AG08396 (cell line): ENCODE results near the gene ENOPH1.
"Not testable (repeated sequence)": the region's sequence is repeated elsewhere in the genome, so short reads cannot be mapped to it uniquely, and the experiment has no call there.

ENCODE experiments used
- DNase-seq: peaks from one replicate; pipeline ENCODE4 v3.0.0; 2012; ENCODE audit warnings: low spot score, mixed read lengths

ENOPH1 gene

GRCh38 chr4:82473080-82473479 is 42.7 kb downstream of the ENOPH1 start:
- not testable (repeated sequence) for DNase-seq

- DNase-seq, result no peak
Measured at GRCh38 chr4:82473621-82474164, 43.3 kb downstream of the ENOPH1 start.

GRCh38 chr4:82475931-82476330 is 45.5 kb downstream of the ENOPH1 start:
- not testable (repeated sequence) for DNase-seq

- DNase-seq, result not testable (repeated sequence)
Measured at GRCh38 chr4:82477469-82477868, 47.1 kb downstream of the ENOPH1 start.

- no peak for DNase-seq
Measured at GRCh38 chr4:82479562-82479961, 49.2 kb downstream of the ENOPH1 start.

GRCh38 chr4:82480771-82481505 is 50.5 kb downstream of the ENOPH1 start:
- no peak for DNase-seq

GRCh38 chr4:82481506-82481840 is 51.1 kb downstream of the ENOPH1 start:
- DNase-seq, result peak; percentile 10

- DNase-seq, result no peak
Measured at GRCh38 chr4:82482387-82482786, 52.0 kb downstream of the ENOPH1 start.

GRCh38 chr4:82484996-82485783 is 54.8 kb downstream of the ENOPH1 start:
- DNase-seq, result no peak

GRCh38 chr4:82489076-82489475 is 58.7 kb downstream of the ENOPH1 start:
- no peak for DNase-seq

GRCh38 chr4:82489987-82490386 is 59.6 kb downstream of the ENOPH1 start:
- DNase-seq, result no peak

GRCh38 chr4:82491251-82491960 is 61.0 kb downstream of the ENOPH1 start:
- DNase-seq, result no peak

- DNase-seq, result peak; percentile 23
Measured at GRCh38 chr4:82493721-82494425, 63.5 kb downstream of the ENOPH1 start.

GRCh38 chr4:82495666-82496065 is 65.3 kb downstream of the ENOPH1 start:
- no peak for DNase-seq

GRCh38 chr4:82496349-82496748 is 66.0 kb downstream of the ENOPH1 start:
- no peak for DNase-seq

- no peak for DNase-seq
Measured at GRCh38 chr4:82499738-82500434, 69.5 kb downstream of the ENOPH1 start.

GRCh38 chr4:82500435-82501153 is 70.2 kb downstream of the ENOPH1 start:
- DNase-seq, result no peak

- no peak for DNase-seq
Measured at GRCh38 chr4:82501154-82501442, 70.7 kb downstream of the ENOPH1 start.

- DNase-seq, result no peak
Measured at GRCh38 chr4:82508011-82508410, 77.6 kb downstream of the ENOPH1 start.

- DNase-seq, result no peak
Measured at GRCh38 chr4:82508806-82509428, 78.5 kb downstream of the ENOPH1 start.
